ENCODE data around the gene PTGIR.
"Not testable (repeated sequence)": the region's sequence is repeated elsewhere in the genome, so short reads cannot be mapped to it uniquely, and the experiment has no call there.

The PTGIR gene

DNA sequence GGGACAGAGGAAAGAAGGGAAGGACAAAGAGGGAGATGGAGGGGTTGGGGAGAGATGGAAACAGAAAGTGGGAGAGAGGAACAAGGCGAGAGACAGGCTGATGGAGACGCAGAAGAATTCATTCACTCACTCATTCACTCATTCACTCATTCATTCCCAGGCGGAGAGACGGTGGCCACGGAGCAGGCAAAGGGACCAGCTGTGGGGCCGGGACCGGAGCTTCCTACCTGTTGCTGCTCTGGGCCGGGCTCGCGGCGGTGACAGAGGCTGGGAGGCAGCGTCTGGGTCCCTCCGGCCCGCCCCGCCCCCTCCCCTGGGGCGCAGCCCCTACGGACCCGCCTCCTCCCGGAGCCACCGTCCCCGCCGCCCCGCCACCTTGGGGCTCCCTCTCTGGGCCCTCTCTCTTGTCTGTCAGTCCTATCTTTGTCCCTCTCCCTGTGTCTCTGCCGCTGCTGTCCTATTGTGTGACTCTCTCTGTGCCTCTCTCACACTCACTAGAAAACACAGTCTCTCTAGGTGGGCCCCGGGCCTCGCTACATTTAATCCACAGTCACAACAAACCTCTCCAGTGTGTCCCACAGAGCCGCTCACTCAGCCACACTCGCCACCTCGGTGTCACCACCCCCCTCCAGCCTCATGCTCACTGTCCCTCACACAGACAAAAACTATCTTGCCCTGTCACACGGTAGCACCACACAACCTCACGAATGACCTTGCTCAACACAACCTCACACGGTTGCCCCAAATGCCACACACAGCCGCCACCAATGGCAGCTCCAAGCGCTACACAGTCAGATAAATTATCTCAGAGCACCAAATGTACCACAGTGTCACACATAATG, 11.3 kb upstream of the PTGIR start, which contains the start of gene GNG8:
Gene GNG8, minus strand, starts transcription at position 283 of the 842 bp plus-strand sequence. CDS start 1,520 bp downstream, outside the sequence.
- DNase-seq = no peak

DNA sequence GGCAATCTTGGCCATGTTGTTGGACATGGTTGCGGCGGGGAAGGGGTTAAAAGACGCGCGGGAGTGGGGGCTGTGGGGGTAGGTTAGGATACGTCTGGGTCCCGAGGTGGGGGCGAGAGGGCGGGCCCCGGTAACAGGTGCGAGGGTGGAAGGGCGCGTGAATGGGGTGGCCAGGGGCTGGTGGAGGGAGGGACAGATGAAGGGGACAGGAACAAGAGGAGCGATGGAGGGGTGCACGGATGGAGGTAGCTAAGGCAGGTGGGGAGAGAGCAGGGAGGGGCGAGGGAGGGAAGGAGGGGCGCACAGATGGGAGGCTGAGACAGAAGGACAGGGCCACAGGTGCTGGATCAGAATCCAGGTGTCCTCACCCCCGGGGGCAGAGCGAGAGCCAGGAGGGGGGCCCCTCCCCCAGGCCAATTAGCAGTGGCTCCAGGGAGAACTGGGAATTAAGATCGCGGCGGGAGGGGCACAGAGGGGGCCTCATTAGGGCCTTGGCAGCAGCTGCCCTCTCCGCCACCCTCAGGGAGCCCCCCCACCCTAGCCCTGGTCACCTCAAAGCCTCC, 9.8 kb upstream of the PTGIR start:
- no peak for DNase-seq

DNA sequence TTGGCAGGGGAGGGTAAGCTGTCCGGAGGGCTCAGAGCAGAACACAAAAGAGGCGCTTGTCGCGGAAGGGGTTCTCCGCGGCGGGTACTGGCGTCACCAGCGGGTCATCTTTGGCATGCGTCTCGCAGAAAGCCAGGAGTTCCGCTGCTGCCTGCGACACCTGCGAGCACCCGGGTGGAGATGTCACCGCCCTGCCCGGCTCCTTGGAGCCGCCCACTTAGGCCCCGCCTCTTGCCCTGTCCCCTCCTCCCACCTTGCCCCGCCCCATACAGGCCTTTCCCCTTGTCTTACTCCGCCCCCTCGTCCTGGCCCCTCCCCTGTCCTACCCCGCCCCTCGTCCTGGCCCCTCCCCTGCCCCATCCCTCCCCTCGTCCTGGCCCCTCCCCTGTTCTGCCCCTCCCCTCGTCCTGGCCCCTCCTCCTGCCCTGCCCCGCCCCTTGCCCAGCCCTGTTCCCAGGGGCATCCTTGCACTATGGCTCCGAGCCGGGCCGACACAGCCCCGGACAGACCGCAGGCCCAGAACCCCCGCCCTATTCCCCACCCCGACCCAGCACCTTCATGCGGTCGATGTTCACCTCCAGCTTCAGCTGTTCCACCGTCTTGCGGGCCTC, 9.3 kb upstream of the PTGIR start:
- DNase-seq = no peak

DNA sequence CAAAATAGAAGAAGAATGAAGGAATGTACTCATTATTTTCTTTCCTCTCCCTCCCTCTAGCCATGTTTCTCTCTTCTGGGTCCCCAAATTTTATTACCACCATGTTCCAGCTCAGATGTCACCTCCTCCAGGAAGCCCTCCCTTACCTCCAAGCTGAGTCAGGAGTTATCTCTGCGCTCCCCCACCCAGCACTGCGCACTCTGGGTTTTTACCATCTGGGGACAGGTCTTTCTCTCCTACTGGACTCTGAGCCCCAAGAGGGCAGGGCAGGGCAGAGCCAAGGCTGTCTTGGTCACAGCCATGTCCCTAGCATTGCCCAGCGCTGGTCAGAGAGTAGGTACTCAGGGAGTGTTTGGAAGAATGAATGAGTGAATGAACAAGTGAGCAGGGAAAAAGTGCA, 8.2 kb upstream of the PTGIR start:
- DNase-seq = no peak

DNA sequence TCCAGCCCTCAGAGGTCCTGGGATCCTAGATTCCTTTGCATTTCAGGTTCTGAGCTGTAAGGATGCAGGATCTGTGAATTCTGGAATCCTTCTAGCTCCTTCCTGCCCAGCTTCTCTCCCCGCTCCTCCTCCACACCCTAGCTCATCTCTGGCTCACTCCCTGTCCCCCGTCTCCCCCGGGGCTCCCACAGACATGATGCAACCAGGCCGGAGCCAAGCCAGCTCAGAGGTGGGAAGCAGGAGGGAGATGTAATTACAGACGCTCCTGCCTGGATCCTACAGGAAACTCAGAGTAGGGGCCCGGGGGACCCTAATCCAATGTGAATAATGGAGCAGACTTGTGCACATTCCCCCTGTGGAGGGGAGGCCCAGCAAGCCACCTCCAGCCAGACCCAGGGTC, 6.6 kb upstream of the PTGIR start:
- DNase-seq = no peak

DNA sequence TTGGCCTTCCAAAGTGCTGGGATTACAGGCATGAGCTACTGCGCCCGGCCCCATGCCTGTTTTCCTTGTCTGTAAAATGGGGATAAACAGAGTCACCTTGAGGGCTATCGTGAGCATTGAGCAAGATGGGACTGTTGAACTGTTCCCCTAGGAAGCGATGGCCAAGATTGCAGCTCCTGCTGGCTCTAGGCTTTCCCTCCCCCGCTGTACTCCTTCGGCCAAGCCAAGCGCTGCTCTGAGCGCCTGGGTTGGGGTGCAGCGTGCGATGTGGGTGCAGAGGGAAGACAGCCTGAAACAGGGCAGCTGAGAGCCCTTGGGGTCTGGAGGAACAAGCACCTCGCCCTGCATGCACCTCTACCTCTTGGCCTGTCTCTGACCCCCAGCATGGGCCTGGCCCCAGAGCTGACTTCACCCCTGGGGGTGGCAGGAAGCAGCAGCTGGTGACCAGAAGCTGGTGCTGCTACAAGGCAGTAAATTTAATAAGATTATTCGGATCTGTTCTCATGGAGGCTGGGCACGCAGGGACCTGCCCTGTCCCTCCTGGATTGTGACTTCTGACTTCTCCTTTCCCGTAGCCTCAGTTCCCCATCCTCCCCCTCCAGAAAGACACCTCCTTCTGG, 5.8 kb upstream of the PTGIR start:
- no peak for DNase-seq

DNA sequence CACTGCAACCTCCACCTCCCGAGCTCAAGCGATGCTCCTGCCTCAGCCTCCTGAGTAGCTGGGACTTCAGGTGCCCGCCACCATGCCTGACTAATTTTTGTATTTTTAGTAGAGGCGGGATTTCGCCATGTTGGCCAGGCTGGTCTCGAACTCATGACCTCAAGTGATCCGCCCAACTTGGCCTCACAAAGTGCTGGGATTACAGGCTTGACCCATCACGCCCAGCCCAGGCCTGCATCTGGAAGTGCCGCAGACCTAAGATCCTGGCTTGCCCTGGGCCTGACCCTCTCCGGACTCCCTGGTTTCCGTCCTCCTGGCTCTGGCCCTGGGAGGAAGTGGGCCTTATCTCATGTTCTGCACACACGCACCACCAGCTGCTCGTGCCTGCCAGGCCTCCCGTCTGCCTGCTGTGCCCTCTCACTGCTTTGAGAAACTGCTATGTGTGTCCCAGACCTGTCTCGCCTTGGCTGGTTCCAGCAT, 4.7 kb upstream of the PTGIR start:
- DNase-seq = no peak

DNA sequence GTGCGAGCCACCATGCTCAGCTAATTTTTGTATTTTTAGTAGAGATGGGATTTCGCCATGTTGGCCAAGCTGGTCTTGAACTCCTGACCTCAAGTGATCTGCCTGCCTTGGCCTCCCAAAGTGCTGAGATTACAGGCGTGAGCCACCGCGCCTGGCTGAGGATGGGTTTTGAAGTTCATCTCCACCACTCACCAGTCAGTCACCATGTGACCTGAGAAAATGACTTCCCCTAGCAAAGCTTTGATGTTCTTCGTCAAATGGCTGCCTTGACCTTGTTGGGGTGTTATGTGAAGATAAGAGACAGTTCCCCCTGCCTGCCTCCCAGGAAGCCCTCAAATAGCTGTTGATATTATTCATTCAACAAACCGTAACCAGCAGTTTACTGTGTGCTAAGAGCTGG, 4.1 kb upstream of the PTGIR start:
- DNase-seq = not testable (repeated sequence)

DNA sequence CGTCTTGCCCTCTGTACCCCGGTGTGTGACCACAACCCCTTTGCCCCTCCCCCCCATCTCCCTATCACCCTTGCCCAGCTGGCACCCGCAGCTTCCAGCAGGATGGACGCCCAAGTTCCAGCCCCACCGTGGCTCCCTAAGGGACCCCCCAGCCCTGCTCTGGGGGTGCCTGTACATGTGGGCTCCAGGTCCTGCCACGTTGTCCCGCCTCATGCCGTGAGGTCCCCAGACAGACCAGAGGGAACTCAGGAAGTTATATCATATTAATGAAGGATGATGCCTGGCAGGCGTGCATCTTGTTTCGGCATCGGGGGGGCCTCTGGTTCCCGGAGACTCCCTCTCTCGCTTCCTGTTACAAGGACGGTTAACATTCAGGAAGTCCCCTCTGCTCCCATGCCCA, 1.6 kb upstream of the PTGIR start:
- no peak for DNase-seq

DNA sequence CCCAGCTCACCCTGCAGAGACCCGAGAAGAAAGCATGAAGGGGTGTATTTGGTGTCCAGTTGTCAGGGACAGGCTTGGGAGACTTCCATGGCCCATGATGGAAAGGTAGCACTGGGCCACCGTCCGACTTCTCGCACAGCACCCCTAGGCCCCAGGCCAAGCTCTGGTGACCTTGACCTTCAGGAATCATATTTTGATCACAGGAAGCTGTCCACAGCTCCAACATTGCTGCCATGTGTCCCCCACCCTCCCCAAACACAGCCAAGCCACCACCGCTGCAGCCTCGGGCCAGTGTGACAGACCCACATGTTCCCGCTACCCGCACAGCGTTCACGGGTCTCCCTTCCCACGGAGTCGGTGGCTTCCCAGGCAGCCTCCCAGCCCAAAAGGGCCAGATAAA, 842 bp upstream of the PTGIR start:
- no peak for DNase-seq

DNA sequence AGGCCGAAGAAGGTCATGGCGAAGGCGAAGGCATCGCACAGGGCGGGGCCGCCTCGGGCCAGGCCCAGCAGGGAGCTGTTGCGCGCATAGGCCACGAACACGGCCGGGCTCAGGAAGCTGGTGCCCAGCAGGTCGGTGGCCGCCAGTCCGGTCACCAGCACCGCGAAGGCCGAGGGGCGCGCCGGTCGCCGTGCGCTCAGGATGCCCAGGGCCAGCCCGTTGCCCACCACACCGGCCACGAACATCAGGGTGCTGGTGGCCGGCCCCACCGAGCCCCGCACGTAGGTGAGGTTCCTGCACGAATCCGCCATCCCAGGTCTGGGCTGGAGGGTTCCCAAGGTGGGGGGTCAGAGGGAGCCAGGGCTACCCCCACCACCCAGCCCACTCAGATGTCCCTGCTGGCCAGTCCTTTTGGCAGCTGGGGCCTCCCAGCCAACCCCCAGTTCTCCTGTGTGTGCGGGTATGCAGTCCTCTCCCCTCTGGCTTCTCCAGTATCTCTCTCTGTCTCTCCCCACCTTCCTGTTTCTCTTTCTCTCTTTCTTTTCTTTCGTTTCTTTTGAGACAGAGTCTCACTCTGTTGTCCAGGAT, 880 bp downstream of the PTGIR start:
- no peak for DNase-seq

DNA sequence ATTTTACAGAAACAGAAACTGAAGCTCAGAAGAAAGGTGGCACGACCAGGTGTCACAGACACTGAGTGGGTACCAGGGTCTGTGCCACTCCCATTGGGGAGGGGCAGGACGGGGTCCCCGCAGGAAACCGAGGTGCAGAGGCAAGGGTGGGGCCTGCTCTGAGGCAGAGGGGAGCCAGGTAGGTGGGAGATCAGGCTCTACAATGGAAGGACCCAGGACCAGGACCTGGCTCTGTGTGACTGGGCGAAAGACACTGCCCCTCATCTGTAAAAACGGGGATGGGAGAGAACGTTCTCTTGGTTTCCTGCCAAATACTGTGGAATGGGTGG, 2.8 kb downstream of the PTGIR start:
- no peak for DNase-seq

DNA sequence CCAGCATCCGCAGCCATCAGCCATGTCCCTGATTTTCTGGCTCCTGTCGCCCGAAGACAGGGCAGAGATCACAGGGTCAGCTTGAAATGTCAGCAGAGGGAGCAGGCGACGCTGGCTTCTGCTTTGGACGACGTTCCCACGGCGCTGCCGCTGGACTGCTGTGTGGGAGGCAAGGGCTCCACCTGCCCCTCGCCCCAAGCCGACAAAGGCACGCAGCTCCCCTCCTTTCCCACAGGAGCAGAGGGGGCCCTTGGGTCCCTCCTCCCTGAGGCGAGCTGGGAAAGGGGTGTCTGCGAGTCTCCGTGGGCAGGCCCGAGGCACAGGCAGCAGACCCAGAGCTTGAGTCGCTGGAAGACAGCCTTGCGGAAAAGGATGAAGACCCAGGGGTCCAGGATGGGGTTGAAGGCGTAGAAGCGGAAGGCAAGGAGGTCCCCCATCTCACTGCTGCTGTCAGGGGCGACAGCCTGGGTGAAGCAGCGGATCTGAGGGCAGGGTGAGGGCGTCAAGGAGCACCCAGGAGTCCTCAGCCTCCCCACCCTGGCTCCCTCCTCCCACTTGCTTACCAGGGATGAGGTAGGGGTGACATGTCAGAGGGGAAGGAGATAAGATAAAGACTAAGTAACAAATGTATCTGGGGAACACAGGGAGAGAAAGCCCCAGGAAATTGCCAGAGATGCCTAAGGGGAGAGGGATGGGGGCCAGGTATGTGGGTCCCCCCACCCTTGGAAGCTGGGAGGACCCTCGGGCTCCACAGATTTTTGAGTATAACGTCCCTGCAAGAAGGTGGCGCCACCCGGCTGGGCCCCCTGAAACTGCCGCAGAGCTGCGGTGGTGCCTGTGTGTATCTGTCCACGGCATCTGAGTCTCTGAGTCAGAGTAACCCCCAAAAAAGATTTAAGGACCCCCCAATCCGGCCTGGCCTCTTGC, 3.4 kb downstream of the PTGIR start:
- DNase-seq = no peak

DNA sequence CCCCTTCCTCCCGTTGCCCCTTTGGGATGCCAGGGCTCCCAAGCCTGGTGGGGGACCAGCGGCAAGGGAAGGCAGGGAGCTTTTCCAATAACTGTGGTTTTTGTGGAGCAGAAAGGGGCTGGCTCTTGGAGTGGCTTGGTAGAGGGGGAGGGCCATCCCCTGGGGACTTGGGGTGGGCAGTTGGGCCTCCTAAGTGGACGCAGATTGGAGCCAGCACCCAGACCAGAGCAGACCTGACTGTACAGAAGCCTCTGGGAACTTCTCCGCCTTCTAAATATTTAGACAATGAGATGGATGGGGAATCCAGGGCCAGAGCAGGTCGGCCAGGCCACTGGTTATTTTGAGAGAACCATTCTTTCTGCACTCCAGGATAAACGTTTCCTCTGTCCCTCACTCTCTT, 4.2 kb downstream of the PTGIR start:
- DNase-seq = no peak

DNA sequence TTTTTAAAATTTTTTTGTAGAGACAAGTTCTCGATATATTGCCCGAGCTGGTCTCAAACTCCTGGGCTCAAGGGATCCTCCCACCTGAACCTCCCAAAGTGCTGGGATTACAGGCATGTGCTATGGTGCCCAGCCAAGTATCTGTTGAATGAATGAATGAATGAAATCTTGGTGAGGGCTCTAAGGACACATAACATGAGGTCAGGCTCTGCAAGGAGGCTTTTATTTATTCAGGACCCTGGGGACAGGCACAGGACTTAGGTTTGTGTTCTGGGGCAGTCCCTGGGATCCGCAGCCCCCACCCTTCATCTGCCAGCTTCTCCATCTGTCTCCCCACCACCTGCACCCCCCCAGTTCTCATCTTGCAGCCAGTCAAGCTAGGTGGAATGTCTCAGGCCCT, 4.6 kb downstream of the PTGIR start:
- no peak for DNase-seq

DNA sequence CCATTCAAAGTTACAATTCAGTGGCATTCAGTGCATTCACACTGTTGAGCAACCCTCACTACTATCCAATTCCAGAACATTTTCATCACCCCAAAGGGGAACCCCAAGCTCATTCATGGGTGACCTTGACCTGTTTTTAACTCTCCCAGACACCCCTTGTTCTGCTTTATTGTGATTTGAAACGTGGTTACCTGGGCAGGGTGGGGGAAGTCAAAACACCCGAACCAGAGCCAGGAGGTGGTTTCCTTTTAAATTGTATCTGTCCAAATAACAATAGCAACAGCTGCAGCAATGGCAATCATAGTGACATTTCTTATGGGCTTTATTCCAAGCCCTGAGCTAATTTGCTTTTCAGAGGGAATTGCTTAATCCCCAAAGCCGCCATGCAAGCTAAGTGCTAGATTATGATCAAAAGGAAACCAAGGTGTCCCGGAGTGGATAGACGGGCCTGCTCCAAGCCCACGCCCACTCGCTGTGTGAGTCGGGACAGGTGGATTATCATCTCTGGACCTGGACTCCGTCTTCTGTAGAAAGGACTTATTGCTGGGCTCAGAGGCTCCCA, 6.1 kb downstream of the PTGIR start:
- DNase-seq = no peak

DNA sequence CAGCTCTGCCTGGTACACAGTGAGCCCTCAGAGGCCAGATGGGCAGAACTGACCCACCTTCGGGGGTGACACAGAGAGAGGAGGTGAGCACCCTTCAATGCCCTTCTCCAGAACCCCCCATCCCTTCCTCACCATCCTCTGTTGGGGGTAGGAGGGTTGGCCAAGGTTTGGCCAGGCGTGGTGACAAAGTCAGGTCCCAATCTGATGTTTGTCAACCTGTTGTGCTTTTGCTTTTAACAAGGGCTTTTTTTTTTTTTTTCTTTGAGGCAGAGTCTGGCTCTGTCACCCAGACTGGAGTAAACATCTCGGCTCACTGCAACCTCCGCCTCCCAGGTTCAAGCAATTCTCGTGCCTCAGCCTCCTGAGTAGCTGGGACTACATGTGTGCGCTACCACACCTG, 7.3 kb downstream of the PTGIR start:
- no peak for DNase-seq

DNA sequence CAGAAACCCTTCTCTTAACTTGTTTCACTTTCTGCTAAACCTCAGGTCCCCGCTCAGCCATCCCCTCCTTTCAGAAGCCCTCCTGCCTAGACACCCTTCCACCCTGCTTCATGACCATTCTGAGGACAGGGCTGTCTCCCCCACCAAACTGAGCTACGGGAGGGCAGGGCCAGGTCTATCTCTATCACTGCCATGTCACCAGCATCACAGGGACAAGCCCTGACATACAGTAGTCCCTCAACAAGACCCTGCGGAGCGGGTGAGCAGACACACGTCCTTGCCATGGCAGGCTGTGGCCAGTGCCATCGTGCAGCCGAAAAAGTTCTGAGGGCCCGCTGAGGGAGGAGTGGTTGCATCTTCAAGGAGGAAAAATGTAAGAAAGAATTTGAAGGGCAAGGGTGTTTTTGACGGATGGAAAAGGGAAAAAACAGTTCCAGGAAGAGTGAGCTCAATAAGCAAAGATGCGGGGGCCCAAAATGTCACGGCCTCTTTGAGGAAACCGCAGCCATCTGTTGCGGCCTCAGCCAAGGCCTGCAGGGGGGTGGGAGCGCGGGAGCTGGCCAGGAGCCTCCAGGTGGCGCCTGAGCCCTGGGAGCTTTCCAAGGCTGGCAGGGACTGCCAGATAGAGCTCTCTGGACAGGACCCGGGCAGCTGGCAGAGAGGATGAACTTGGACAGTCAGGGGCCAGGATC, 8.1 kb downstream of the PTGIR start:
- DNase-seq = peak; percentile 33

DNA sequence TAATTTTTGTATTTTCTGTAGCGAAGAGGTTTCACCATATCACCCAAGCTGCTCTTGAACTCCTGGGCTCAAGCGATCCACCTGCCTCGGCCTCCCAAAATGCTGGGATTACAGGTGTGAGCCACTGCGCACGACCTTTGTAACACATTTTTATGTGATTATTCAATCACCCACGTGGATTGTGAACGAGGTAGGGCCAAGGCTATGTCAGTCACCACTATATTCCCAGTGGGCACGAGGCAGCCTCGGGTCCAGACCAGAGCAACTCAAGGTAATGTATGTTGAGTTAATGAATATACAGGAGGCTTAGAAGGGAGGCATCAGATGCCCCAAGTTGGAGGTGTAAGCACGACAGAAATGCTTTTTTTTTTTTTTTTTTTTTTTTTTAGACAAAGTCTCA, 8.9 kb downstream of the PTGIR start:
- DNase-seq = no peak

DNA sequence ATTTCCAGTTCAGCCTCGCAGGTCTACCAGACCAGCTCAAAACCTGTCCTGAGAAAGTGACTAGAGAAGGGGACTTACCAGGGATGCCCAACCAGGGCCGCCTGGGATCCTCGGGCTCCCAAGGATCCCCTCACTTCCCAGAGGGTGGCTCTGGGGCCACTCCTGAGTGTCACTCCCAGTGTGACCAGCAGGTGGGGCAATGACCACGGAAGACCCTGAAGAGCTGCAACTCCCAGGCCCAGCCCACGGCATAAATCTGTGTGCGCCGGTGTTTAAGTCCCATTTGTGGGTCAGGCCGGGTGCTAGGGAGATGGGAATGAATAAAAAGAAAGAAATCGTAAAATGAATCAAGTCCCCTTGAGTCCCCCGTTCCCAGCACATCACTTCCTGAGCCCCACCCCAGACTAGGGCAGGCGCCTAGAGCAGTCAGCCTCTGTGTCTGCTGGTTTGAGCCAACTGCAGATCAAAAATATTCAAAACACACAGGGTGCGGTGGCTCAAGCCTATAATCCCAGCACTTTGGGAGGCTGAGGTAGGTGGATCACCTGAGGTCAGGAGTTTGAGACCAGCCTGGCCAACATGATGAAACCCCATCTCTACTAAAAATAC, 10.7 kb downstream of the PTGIR start:
- DNase-seq = peak; percentile 69

DNA sequence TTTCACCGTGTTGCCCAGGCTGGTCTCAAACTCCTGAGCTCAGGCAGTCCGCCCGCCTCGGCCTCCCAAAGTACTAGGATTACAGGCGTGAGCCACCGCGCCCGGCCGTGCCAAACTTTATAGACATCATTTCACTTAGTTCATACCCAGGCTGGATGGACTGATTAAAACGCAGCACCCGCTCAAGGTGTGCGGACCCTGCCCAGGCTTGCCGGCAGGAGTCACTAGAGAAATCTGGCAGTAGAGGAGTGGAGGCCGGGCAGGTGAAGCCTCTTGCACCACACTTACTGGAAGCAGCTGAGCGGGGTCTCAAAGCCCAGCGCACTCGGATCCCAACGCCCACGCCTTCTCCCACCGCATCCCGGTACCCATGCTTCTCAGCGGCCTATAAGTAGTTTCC, 11.4 kb downstream of the PTGIR start:
- no peak for DNase-seq
